Measurements from ENCODE around the gene NHS.

NHS gene

DNA sequence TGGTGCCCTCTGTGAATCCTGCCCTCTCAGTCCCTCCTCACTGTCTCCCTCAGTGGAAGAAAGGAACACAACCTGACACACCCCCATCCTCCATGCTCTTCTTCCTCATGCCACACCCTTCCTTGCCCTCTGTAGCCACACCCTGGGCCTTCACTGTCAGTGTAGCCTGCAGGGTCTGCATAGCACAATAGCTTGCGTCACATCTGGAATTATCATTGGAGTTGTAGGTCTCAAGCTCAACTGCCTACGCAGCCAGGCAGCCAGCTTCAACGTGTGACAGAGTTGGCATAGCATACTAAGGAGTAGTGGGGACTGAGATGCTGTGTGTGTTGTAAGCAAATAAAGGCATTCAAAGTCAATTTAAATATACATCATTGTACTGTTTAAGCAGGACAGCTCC lies 248.8 kb downstream of the NHS start:
- no peak for DNase-seq (ENCODE audit: low read depth)

DNA sequence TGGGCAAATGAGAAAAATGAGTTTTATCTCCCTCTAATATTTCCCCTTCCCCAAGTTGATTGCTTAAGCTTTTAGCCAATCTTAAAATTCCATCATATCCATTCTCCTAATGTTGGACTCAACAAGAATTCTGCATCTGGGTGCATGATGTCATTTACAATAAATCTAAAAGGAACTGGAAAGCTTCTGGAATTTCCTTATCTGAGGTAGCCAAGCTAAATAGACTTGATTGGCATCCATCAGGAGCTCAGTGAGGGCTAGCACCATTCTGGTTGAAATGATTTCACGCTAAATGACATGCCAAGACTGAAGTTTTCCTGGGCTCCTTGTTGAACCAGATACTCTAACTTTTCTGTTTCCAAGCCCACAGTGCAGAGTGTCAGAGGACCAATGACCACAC lies 252.0 kb downstream of the NHS start:
- DNase-seq (ENCODE audit: low read depth), result no peak

- no peak for DNase-seq (ENCODE audit: low read depth)
These were observed 254.0 kb downstream of the NHS start for GRCh38 chrX:17628976-17629375.

GRCh38 chrX:17629519-17629918 lies 254.5 kb downstream of the NHS start:
- no peak for DNase-seq (ENCODE audit: low read depth)

GRCh38 chrX:17631647-17632046 lies 256.6 kb downstream of the NHS start:
- no peak for DNase-seq (ENCODE audit: low read depth)

DNA sequence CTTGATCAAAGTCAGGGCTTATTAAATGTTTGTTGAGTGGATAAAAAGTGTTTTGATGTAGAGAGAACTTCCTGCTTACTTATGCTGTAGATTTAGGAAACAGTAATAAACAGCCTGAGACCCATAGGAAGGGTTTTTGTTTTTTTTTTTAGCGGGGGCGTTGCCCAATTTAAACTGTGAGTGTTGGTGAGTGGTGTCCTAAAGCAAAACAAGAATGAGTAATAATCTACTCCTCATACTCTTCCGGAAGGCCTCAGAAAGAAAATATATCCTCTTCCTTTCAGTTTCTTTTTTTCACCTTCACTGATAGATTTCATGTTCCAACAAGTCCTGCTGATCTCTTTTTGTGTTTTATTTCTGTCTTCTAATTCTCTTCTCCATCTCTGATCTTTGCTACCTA lies 257.9 kb downstream of the NHS start:
- no peak for DNase-seq (ENCODE audit: low read depth)

- DNase-seq (ENCODE audit: low read depth), result no peak
These were observed 258.5 kb downstream of the NHS start for GRCh38 chrX:17633546-17633945.

DNA sequence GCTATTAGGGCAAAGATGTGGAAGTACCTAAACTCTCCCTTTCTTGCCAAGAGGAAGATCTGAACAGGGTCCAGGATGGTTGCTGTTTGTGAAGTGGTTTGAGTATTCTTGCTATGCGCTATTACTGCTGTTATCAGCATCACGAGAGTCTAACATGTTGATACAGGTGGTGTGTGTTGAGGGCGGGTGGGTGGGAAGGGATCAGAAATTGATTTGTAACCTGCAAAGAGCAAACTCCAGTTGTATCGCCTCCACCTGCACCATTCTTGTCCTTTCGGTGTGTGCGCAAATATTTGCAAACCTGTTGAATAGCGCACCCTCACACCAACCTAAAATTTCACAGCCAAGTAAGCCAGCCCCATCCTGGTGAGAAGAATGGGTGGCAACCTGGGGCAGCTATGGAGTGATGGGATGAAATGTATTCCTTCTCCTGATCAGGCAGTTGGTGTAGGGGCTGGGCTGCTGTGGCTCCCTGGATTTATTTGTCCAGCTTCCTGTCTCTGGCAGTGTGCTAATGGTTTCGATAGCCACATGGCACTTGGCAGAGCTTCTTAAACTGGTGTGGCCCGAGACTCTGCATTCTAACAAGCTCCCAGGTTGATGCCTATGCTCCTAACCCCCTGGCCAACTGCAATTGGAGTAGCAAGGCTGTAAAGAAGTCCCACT lies 259.7 kb downstream of the NHS start:
- no peak for DNase-seq (ENCODE audit: low read depth)

GRCh38 chrX:17635231-17635630 lies 260.2 kb downstream of the NHS start:
- DNase-seq (ENCODE audit: low read depth), result no peak

DNA sequence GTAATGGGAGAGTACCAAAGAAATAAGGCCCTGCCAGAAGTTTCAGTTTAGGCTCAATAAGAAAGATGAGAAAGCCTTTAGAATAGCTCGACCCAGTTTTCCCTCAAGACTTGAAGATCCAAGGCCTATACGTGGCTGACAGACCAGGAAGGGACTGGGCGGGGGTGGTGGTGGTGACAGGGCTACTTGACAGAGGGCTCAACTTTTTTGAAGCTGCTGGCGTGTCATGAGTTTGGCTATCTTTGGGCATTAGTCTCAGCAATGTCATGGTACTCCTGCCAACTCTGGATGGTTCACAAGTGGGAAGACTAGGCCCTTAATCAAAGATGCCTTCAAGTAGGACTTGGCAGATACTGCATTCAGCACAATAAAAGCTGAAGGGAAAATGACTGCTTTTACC lies 262.2 kb downstream of the NHS start:
- no peak for DNase-seq (ENCODE audit: low read depth)

GRCh38 chrX:17638731-17639130 lies 263.7 kb downstream of the NHS start:
- DNase-seq (ENCODE audit: low read depth), result no peak

DNA sequence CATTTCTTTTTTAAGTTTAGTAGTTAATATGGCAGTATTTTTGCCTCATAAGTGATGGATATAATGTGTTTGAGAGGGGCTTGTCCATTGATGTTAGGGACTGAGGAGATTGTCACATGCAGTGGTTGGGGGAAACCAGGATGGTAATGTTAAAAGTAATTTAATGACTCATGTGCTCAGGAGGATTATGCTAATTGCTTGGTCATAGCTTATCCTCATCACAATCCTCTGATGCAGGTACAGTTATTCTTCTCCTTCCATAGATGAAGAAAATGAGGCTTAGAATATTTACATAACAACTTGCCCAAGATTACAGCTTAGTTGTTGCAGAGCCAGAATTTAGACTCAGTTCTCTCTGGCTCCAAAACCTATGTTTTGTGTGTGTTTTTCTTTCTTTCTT lies 267.9 kb downstream of the NHS start:
- no peak for DNase-seq (ENCODE audit: low read depth)

- no peak for DNase-seq (ENCODE audit: low read depth)
These were observed 268.5 kb downstream of the NHS start for GRCh38 chrX:17643528-17643927.

DNA sequence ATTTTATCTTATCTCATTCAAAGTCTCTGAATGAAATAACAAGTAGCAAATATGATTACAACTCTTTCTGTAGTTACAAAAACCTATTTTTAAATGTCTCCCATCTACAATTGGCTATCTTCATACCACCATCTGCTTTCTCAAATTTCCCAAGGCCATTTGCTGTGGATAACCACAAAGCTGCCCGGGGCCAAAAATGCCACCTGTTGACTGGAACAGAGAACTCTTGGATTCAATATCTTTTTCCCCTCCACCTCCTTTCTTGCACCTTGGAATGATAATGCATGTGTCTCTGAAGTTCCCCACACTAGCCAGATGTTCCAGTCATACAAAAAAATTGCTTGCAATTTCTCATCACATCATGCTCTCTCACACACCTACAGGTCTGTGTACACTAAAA lies 269.0 kb downstream of the NHS start:
- DNase-seq (ENCODE audit: low read depth), result no peak

- DNase-seq (ENCODE audit: low read depth), result no peak
These were observed 279.1 kb downstream of the NHS start for GRCh38 chrX:17654116-17654515.

- no peak for DNase-seq (ENCODE audit: low read depth)
These were observed 280.4 kb downstream of the NHS start for GRCh38 chrX:17655211-17656034.

GRCh38 chrX:17656035-17656418 lies 281.0 kb downstream of the NHS start:
- no peak for DNase-seq (ENCODE audit: low read depth)

DNA sequence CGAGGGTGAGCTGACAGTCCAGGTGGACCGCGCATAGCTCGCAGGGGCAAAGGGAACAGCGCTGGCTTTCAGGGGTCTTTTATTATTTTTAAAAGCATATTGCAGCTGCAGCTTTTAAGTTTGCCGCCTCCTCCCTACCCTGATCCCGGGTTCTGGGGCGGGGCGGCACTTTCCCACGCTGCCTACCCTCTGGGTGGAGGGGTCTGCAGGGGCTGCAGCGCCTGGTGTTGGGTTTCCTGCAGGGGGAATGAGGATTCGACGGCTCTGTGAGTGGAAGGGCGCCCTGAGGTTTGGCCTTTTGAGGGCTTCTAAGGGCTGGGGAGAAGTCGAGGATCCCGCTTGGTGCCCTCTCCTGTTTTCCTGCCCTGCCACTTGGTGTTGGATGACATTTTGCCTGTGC lies 281.6 kb downstream of the NHS start:
- no peak for DNase-seq (ENCODE audit: low read depth)

GRCh38 chrX:17662391-17662790 lies 287.4 kb downstream of the NHS start:
- DNase-seq (ENCODE audit: low read depth), result no peak

DNA sequence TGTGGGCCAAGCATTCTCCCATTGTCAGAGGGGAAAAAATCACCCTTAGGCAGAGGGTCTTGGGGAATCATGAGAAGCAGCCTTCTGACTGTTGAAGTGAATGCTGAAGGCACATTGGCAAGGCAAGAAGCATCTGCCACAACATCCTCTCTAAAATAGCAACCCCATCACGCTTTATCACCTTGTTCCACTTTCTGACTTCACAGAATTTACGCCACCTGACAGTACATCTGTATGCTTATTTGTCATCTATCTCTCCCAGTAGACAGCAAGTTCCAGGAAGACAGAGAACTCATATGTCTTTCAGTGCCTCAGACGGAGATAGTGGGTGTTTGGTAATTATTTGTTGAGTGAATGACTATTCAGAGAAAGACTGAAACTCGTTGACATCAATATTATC lies 293.9 kb downstream of the NHS start:
- no peak for DNase-seq (ENCODE audit: low read depth)

GRCh38 chrX:17669458-17669857 lies 294.5 kb downstream of the NHS start:
- DNase-seq (ENCODE audit: low read depth), result no peak

DNA sequence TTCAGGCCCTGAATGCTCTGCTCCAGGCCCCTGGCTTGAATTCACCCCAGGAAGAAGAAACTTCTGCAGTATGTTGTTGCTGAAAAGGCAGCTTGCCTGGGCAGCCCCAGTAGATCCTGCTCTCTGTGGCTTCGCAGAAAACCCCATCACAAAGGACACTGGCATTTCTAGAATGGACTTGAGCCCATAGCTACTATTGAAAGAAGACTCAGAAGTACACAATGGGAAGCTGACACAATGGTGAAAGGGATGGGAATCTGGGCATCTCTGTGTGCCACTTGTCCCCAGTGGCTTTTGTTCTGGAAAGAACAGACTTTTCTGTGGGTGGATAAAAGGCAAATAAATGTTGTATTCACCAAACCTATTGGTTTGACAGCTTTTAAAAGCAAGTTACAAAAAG lies 294.9 kb downstream of the NHS start:
- DNase-seq (ENCODE audit: low read depth), result no peak

GRCh38 chrX:17670874-17671273 lies 295.9 kb downstream of the NHS start:
- no peak for DNase-seq (ENCODE audit: low read depth)

- DNase-seq (ENCODE audit: low read depth), result no peak
These were observed 299.6 kb downstream of the NHS start for GRCh38 chrX:17674601-17675000.

All from CMK (cell line).